NB4 (cell line): ENCODE data around the gene ADGRB2.

ENCODE experiments used
- POLR2A ChIP-seq: IDR thresholded peaks from 2 replicates; pipeline ENCODE4 v1.6.1; 2011; ENCODE audit warnings: mild to moderate bottlenecking; ENCODE audit not compliant: insufficient read length; ENCODE audit errors: extremely low read depth
- TF ChIP-seq, protein P1 (sequence below): IDR thresholded peaks from one replicate; pipeline ENCODE4 v1.5.1; 2012; ENCODE audit warnings: low read depth, low read length
- TF ChIP-seq, protein P2 (sequence below): IDR thresholded peaks from 2 replicates; pipeline ENCODE4 v1.6.1; 2011; ENCODE audit warnings: low read depth, low read length

DNA sequence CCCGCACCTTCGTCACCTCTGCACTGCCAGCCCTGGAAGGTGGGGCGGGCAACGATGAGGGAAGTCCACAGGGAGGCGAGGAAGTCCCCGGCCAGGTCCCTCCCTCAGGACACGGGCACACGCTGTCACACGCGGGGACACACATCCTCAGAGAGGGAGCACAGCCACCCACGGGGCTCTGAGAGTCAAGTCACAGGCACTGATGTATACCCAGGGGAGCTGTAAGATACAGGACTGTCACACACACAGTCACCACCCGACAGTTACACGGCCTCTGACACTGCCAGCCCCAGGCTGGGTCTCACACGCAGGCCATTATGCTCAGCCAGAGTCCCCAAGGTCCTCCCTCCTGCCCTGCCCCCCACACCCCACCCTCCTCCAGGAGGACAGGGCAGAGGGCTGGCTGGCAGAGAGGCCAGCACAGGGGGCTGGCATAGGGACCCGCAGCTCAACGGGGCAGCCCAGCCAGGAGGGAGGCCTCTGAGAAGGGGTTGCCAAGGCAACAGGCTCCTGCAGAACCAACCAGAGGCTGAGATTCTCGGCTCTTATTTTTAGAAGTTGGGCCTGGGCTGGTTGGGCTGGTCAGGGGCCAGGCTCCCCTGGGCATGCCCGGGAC is 17.7 kb upstream of the ADGRB2 start:
- TF ChIP-seq, protein P1, sequence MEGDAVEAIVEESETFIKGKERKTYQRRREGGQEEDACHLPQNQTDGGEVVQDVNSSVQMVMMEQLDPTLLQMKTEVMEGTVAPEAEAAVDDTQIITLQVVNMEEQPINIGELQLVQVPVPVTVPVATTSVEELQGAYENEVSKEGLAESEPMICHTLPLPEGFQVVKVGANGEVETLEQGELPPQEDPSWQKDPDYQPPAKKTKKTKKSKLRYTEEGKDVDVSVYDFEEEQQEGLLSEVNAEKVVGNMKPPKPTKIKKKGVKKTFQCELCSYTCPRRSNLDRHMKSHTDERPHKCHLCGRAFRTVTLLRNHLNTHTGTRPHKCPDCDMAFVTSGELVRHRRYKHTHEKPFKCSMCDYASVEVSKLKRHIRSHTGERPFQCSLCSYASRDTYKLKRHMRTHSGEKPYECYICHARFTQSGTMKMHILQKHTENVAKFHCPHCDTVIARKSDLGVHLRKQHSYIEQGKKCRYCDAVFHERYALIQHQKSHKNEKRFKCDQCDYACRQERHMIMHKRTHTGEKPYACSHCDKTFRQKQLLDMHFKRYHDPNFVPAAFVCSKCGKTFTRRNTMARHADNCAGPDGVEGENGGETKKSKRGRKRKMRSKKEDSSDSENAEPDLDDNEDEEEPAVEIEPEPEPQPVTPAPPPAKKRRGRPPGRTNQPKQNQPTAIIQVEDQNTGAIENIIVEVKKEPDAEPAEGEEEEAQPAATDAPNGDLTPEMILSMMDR, result no peak
- TF ChIP-seq POLR2A, result no peak
- TF ChIP-seq, protein P2, sequence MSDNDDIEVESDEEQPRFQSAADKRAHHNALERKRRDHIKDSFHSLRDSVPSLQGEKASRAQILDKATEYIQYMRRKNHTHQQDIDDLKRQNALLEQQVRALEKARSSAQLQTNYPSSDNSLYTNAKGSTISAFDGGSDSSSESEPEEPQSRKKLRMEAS, result no peak
